NCI-H510A (cell line): ENCODE measurements around the gene CORO7.
"Not testable (repeated sequence)": the region's sequence is repeated elsewhere in the genome, so short reads cannot be mapped to it uniquely, and the experiment has no call there.

Experiments used
- DNase-seq: peaks from one replicate; lab custom pipeline; 2025; lab: John Stamatoyannopoulos, UW

Gene CORO7

GRCh38 chr16:4336701-4337539 is 79.5 kb downstream of the CORO7 start:
- no peak for DNase-seq

DNA sequence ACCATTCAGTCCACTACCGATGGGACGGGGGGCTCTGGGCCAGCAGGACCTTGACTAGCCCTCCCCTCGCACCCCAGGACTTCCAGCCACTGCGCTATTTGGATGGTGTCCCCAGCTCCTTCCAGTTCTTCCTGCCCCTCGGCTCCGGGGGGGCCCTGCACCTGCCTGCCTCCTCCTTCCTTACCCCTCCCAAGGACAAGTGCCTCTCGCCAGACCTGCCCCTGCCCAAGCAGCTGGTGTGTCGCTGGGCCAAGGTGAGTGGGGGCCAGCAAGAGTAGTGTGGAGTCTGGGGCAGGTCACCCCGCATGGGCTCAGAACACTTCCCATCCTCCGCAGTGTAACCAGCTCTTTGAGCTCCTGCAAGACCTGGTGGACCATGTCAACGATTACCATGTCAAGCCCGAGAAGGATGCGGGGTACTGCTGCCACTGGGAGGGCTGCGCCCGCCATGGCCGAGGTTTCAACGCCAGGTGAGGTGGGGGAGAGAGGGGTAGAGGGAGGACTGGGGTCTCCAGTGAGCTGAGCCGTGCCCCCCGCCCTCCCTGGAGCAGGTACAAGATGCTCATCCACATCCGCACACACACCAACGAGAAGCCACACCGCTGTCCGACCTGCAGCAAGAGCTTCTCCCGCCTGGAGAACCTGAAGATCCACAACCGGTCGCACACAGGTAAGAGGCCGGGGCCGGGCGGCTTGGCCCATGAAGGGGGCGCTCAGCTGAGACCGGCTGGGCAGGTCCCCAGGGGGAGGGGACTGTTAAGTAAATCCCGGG is 81.5 kb downstream of the CORO7 start:
- no peak for DNase-seq

- DNase-seq: not testable (repeated sequence)
These were observed 82.7 kb downstream of the CORO7 start for GRCh38 chr16:4333714-4334113.

- DNase-seq: no peak
These were observed 83.1 kb downstream of the CORO7 start for GRCh38 chr16:4333308-4333638.

- DNase-seq: no peak
These were observed 83.6 kb downstream of the CORO7 start for GRCh38 chr16:4332623-4333307.

DNA sequence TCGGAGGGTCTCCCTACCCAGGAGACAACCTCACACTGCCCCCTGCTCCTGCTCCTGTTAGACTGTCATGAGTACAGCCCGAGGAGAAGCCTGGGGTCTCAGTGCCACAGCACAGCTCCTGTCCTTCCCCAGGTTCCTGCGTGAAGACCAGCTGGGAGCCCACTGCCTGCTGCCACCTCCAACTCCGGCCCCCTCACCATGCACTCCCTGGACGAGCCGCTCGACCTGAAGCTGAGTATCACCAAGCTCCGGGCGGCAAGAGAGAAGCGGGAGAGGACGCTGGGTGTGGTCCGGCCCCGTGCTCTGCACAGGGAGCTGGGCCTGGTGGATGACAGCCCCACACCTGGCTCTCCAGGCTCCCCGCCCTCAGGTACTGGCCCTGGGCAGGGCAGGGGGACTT is 84.3 kb downstream of the CORO7 start:
- no peak for DNase-seq

GRCh38 chr16:4330277-4330874 is 86.0 kb downstream of the CORO7 start:
- no peak for DNase-seq

- no peak for DNase-seq
These were observed 87.3 kb downstream of the CORO7 start for GRCh38 chr16:4328782-4329775.

DNA sequence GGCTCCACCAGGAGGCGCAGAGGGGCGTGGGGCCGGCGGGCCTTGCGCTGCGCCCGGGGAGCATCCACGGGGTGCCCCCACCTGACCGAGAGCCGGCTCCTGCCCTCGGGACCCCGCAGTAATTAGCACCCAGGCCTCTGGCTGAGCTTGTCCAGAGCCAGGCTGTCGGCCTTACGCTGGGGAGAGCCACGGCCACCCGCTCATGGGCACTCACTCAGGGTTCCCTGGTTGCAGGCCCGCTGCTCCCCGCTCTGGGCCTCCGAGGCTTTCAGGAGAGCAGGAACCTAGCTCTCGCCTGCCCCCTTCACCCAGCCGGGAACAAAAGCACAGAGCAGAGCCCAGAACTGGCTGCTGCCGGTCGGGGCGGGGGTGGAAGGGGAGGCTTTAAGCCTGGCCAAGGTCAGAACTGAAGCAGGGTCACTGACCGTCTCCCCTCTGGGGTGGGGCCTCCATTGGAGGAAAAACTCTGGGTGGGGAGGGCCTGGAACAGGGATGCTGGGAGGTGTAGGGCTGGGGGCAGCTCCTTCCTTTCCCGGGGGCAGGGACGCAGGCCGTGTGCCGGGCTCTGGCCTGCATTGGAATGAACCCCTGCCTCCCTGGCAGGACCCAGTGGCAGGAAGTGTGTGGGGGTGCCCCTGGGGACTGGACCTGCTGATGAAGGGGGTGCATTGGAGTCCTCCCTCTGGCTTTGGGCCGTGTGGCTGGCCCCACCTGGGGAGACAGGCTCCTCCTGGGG is 88.2 kb downstream of the CORO7 start:
- DNase-seq: no peak

DNA sequence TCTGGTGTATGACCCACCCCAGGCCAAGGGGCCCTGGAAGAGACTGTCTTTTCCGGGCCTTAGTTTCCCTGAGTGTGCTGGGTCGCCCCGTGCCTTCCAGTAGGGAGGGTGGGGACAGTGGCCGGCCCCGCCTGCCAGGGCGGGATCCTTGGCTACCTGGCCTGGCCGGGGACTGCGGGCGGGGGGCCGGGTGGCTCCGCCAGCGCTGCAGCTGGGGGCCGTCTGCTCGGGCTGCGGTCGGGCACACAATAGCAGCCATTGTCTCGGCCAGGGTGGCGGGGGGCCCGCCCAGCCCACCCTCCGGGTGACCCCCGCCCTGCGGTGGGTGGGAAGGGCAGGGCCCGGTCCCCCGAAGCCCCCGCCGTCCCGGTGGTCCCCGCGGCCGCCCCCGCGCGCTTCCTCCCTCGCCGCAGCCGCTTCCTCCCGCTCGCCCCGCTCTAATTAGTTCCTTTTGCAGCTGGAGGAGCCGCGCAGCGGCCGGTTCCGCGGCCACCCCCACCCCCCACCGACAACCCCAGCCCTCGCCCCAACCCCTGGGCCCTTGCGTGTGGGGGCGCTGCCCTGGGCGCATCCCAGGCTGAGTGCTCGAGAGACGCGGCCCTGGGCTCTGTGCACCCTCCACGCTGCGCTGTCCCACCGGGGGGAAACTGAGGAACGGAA is 88.9 kb downstream of the CORO7 start:
- no peak for DNase-seq

DNA sequence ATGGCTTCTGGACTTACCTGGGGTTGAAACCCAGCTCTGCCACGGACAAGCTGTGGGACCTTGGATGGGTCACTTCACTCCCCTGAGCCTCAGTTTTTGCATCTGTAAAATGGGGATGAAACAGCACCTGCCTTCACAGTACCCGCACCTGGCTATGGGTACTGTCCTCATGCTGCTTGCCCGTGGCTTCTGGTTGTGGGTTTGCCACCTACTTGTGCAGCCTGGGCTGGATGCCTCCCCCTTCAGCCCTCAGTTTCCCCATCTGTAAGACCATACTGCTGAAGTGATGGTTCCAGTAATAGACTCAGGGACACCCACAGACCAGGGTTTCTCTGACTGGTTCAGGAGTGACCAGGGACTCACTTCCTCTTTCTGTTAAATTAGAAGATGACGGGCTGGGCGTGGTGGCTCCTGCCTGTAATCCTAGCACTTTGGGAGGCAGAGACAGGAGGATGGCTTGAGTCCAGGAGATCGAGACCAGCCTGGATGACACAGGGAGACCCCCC is 91.1 kb downstream of the CORO7 start:
- DNase-seq: no peak

- no peak for DNase-seq
These were observed 91.7 kb downstream of the CORO7 start for GRCh38 chr16:4324492-4325252.

GRCh38 chr16:4323845-4324488 is 92.4 kb downstream of the CORO7 start:
- no peak for DNase-seq

GRCh38 chr16:4323071-4323844 is 93.1 kb downstream of the CORO7 start:
- no peak for DNase-seq

- no peak for DNase-seq
These were observed 94.0 kb downstream of the CORO7 start for GRCh38 chr16:4322121-4323052.

DNA sequence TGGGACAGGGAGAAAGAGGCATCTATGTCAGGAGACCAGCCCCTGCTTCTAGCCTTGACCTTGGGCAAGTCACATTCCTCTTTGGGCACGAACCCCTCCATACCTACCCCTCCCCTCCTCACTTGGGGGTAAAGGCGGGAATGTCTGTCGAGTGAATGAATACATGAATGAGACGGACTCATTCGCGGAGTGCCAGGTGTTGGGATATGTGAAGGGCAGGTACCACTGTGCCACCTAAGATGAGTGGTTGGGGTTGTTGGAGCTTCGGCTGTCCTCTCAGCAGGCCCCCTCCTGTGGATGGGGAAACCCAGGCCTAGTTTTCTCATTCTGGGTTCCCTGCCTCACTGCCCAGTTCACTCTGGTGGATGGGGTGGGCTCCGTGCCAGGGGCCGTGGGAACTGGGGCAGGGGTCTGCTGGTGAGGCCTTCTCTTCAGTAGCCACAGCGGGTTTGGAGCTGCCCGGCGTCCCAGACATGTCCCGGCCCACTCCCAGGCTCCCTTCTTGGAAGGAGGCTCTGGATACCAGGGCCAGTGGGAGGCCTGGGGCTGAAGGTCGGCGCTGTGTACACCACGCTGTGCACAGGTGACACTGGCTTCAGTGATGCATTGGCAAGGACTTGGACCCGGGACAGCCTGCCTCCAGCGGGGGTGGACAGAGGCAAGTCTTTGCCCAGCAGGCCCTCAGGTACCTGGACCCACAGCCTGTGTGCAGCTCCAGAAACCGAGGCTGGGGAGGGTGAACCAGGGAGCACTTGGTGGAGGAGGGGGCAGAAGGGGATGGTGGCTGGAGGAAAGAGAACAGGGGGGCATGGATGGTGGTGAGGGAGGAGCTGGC is 94.9 kb downstream of the CORO7 start:
- DNase-seq: no peak
